Measurements from ENCODE around the gene ACBD4.

DNA sequence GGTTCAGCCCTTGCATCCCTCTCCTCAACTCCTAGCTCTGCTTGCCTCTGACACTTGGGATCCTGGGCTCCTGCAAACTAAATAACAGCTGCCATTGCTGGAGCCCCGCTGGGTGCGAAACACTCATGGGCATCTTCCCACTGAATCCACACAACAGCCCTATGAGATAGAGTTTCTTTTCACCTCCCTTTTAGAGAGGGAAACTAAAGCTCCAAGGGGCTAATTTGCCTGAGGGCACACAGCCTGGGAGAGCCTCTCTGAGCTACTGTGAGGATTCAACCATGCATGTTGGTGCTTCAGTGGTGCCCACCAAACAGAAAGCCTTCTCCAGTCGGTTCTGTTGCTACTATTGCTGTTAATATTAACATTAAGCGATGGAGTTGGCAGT is 4.0 kb downstream of the ACBD4 start:
- TF ChIP-seq, protein P1, sequence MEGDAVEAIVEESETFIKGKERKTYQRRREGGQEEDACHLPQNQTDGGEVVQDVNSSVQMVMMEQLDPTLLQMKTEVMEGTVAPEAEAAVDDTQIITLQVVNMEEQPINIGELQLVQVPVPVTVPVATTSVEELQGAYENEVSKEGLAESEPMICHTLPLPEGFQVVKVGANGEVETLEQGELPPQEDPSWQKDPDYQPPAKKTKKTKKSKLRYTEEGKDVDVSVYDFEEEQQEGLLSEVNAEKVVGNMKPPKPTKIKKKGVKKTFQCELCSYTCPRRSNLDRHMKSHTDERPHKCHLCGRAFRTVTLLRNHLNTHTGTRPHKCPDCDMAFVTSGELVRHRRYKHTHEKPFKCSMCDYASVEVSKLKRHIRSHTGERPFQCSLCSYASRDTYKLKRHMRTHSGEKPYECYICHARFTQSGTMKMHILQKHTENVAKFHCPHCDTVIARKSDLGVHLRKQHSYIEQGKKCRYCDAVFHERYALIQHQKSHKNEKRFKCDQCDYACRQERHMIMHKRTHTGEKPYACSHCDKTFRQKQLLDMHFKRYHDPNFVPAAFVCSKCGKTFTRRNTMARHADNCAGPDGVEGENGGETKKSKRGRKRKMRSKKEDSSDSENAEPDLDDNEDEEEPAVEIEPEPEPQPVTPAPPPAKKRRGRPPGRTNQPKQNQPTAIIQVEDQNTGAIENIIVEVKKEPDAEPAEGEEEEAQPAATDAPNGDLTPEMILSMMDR (IDR thresholded peaks at IDR 0.05; ENCODE audit: low read depth, low read length), result no peak
- TF ChIP-seq EZH2phosphoT487 (IDR thresholded peaks at IDR 0.05; ENCODE audit: low read depth), result no peak

Measured in OCI-LY3 (cell line).